Activated T-helper 9 cell treated with anti-CD3 and anti-CD28 coated beads, Interleukin-2, amount 50 U/mL, for 16 hours (primary cell): ENCODE data around the gene OIP5.
"Not testable (repeated sequence)": the region's sequence is repeated elsewhere in the genome, so short reads cannot be mapped to it uniquely, and the experiment has no call there.

ENCODE experiments used
- DNase-seq: peaks from one replicate; pipeline ENCODE4 v3.0.0-alpha.2; 2020; ENCODE audit warnings: low read depth

The OIP5 gene

DNA sequence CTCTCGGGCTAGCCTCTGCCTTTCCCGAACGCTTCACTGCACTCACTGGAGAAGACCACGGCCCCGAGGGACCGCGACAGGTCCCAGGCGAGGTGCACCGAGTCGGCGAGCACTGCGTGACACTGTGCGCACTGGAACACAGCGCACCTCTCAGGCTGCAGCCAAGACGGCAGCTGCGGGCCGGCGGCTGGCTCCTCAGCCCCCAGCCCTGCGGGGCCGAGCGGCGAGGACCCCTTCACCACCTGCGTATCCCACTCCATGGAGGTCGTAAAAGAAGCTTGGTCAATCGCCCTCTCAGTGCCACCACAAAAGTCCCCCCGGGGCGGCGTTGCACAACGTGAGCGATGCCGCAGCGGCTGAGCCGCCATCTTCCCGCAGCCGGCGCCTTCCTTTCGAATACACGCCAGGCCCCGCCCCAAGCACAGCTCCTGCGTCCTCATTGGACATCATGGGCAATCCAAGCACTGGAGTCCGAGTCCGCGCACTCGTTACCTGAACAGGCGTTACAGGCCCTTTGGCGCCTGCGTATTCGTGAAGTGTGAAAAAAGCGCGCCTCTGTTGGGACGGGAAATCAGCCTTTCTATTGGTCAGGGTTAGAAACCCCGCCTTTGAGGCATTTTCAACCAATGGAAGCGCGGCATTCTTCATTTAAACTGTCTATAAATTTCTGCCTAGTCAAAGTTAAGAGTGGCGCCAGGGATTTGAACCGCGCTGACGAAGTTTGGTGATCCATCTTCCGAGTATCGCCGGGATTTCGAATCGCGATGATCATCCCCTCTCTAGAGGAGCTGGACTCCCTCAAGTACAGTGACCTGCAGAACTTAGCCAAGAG is at the start of gene OIP5, which contains the start of gene NUSAP1:
OIP5 (minus strand) TSS at position 398 of the 832 bp plus-strand sequence; CDS start at position 368, 30 bp downstream.
NUSAP1 (plus strand) TSS at position 688 of the 832 bp plus-strand sequence; CDS start at position 765, 77 bp downstream.
- DNase-seq, result peak; percentile 96

DNA sequence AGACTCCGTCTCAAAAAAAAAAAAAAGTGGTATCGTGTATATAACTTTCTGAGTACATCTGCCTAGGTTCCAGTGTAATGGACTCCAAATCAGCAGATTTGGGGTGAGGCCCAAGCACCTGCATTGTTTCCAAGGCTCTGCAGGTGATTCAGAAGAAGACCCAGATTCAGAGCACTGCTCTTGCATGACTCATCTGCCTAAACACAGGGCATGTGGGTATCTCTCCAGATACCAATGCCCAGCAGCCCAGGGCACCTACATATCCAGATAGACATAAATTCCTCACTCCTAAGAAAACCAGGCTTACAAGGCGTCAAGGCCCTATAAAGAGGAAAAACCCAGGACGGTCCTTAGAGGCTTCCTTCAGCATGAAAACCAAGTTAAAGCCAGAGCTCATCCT is 45.6 kb upstream of the OIP5 start:
- DNase-seq, result no peak

DNA sequence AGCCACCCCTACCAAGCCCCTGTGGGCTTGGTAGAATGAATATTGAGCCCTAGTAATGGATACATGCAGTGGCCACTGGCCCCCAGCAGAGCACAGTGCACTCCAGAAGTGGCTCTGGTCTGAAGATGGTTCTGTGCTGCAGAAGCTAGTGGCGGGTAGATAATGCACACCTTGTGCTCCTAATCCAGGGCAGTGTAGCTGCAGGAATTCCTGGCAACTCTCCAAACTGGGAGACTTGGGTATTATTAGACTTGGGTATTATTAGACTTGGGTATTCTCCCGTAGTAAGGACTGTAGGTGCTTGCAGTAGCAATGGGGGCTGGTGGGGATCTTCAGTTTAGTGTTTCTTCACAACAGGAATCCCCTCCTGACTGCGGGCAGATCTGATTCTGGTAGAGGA is 35.0 kb upstream of the OIP5 start:
- DNase-seq, result no peak

DNA sequence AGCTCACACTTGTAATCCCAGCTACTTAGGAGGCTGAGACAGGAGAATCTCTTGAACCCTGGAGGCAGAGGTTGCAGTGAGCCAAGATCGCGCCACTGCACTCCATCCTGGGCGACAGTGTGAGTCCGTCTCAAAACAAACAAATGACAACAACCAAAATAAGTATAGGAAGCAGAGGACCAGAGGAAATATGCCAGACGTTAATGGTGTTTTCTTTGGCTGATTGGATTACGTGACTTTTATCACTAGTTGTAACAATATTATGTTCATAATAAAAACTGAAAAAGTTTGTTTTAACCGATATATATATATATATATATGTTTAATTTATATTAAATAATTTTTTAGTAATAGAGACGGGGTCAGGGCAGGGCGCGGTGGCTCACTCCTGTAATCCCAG is 22.0 kb upstream of the OIP5 start:
- DNase-seq, result no peak

DNA sequence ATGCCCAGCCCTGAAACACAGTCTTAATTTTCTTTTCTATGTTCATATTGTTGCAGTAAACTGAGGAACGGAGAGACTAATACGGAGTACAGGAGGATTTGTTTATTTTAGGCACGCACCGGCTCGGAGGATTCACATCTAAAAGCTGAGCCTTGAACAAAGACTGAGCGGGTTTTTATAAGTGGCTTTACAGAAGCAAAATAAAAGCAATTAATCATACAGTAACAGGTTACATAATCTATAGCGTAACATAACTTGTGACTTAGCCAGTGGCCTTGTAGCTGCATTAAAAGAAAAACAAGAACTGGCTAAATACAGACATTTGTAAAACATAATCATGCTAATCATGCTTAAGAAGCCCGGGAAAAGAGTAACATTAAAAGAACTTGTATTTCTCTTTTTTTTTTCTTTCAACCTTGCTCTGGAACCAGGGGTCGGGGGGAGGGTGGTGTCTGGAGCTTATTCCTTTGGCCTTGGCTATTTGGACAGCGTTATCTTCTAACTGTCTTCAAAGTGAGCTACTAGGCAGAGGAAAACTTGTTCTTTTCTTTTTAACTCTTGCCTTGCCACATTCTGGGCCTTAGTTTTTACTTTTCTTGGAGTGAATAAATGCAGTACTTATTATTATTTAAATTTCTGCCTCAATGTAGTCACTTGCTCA is 17.8 kb upstream of the OIP5 start:
- no peak for DNase-seq

DNA sequence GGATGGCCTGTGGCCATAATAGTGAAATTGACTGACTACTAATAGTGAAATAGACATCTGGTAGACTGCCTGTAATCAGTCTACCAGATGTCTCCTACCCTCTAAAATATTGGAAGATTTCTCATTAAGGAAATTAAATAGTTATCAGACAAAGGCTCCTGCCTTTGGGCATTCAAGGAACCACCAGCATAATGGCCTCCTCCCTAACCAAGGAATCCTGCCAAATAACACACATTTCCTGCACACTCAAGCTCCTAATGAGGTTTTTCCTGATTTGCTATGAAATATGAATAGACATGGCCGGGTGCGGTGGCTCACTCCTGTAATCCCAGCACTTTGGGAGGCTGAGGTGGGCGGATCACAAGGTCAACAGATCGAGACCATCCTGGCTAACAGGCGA is 14.8 kb upstream of the OIP5 start:
- no peak for DNase-seq

DNA sequence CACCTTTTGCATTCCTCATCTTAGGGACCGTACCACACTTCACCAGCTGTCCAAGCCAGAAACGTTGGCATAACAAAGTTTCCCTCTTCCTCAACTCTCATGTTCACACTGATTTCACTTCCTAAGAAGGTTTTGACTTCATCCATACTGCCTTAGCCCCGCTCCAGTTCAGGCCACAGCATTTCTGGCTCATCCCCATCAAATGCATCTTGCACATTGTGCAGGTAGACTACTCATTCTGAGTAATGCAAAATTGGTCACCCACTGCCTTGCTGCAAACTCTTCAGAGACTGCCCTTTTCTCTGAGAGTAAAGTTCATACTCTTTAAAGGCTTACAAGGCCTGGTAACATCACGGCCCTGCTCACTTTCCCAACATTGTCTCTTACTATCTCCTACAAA is 9.1 kb upstream of the OIP5 start:
- DNase-seq, result no peak

DNA sequence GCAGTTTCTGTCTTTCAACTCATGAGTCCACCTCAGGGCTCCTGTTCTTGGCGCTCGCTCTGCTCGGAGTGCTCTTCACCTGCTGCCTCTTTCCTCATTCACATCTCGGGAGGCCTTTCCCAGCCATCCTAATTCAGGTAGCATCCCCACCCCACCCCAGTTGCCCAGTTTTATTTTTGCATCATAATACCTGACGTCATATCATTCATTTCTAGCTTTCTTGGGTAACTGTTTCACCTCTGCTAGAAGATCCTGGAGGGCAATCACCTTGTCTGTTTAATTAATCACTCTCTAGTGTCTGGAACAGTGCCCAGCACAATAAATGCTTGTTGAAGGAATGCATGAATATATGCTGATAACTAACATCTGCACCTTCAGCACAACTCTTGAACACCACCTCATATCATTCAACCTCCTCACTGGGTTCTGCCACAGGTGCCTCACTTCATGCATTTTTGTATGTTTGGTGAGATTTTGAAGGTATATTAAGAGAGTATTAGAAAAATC is 7.9 kb upstream of the OIP5 start:
- no peak for DNase-seq

DNA sequence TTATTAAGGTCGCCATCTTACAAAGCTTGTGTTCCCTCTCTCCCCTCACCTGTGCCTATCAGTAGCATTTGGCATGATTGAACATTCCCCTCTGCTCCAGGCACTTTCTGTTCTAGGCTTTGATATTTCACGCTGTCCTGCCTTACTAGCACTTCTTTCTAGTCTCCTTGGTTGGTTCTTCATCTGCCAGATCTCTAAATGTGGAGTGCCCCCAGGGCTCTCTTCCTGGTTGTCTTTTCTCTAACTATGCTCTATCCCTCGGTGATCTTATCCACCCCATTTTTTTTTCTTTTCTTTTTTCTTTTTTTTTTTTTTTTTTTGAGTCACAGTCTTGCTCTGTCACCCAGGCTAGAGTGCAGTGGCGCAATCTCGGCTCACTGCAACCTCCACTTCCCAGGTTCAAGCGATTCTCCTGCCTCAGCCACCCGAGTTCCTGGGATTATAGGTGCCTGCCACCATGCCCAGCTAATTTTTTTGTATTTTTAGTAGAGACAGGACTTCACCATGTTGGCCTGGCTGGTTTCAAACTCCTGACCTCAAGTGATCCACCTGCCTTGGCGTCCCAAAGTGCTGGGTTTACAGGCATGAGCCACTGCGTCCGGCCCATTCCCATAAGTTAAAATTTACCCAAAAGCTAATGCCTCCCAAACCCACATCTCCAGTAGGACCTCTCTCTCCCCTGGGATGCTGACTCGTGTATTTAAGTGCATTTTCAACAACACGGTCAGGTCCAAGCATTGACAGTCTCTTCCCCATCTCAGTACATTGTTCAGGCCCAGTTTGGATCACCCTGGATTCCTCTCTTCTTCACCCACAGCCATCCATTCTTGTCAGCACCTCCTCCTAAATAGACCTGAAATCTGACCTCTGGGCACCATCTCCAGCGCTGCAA is 5.5 kb upstream of the OIP5 start:
- DNase-seq, result no peak

DNA sequence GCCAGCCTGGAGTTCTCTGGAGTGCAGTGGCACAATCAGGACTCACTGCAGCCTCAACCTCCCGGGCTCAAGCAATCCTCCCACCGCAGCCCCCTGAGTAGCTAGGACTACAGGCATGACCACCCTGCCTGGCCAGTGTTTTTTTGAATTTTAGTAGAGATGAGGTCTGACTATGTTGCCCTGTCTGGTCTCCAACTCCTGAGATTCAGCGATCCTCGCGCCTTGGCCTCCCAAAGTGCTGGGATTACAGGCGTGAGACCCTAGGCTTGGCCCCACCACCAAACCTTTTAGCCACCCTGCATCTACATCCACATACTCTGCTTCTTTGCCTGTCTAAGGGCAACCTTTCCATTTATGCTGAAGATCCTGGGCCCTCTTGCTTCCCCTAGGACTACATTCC is 4.7 kb upstream of the OIP5 start:
- no peak for DNase-seq

DNA sequence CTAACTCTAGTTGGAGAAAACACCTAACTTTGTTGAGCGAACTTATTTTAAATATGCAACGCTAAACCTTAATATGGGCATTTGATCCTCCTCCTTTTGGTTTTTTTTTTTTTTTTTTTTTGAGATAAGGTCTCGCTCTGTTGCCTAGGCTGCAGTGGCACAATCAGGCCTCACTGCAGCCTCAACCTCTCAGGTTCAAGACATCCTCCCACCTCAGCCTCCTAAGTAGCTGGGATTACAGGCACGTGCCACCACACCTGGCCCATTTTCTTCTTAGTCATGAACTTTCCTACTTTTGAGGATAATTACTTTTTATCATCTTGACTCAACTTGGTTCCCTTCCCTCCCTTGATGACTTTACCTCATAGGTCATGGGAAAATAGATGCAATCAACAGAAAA is 4.2 kb upstream of the OIP5 start:
- no peak for DNase-seq

DNA sequence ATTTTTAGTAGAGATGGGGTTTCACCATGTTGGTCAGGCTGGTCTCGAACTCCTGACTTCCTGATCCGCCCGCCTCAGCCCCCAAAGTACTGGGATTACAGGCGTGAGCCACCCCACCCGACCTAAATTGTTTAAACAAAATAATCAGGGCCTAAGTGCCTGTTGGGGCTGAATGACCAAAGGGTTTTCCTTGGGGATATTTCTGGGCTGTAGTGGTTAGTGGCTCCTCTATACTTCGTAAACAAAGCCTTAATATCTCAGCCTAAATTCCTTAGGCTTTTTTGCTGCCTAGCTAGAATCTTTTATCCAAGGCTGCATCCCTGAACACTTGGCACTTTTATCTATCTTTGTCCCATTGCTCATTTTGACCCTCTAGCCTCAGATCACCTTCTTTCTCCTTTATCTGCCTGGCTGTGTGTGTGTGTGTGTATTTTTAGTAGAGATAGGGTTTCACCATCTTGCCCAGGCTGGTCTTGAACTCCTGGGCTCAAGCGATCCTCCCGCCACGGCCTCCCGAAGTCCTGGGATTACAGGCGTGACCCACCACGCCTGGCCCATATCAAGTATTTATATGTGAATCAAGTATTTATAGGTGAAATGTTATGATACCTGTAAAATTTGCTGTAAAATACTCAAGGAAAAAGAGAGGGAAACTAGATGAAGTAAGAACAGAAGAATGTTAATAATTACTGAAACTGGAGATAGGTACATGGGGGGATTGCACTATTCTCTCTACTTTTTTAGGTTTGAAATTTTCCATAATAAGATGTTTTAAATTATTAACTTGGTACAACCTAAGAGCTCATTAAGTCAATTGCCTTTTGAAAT is 2.1 kb upstream of the OIP5 start:
- no peak for DNase-seq

DNA sequence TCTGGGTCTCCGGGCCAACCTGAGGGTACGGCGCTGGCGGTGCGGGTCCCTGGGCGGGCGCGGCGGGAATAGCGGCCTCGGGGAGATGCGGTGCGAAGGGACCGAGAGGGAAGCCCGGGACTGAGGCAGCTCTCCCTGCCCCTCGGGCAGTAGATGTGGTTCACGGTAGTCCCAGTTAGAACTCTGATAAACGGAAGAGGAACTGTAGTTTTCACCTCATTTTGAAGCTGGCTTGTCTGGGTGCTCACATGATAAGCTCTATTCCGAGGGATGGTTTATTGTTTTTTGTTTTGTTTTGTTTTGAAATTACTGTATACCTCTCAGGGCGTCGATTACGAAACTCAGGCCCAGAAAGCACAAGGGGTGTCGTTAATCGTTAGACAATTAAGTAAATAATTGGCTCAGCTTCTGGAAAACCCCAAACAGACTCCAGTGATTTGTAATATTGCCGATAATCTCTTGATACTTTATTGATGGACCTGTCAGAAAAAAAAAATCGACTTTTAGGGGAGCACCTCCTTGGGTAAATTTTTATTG is 703 bp upstream of the OIP5 start:
- DNase-seq, result no peak

DNA sequence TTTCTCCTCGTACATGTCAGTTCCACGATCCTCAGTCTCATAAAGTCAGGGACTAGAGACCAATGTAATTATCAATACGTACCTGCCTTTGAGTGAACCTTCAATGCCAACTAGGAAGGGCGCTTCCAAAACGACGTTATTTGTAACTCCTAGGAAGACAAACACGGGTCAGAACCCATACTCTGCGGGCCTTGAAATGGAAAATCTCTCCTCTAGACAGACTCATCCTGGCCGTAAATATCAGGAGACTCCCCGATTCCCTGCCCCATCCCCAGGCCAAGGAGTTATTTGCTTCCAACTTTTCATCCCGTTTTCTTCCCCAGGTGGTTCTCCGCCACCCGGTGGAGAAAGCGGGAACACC is 578 bp downstream of the OIP5 start:
- DNase-seq, result no peak

DNA sequence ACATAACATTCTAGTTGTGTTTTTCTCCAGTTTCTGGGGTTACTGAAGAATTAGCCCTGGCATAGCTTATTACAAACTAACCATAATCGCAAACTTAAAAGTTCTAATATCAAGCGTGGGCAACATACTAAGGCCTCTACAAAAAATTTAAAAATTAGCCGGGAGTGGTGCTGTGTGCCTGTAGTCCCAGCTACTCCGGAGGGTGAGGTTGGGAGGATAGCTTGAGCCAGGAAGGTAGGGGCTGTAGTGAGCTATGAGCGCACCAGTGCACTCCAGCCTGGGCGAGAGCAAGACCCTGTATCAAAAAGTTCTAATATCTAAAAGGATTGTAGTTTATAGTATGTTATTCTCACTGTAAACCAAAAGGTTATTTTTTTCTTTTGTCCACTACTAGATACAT is 1.1 kb downstream of the OIP5 start:
- no peak for DNase-seq

DNA sequence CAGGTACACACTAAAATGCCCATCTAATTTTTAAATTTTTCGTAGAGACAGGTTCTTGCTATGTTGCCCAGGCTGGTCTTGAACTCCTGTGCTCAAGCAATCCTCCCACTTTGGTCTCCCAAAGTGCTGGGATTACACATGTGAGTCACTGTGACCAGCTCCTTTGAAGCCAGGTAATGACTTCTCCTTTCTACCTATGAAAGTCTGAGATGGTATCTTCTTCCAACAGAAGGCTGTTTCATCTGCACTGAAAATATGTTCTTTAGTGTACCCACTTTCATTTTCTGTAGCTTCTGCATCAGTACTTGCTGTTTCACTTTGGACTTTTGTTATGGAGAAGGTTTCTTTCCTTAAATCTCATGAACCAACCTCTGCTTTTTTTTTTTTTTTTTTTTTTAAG is 8.8 kb downstream of the OIP5 start:
- DNase-seq, result no peak

DNA sequence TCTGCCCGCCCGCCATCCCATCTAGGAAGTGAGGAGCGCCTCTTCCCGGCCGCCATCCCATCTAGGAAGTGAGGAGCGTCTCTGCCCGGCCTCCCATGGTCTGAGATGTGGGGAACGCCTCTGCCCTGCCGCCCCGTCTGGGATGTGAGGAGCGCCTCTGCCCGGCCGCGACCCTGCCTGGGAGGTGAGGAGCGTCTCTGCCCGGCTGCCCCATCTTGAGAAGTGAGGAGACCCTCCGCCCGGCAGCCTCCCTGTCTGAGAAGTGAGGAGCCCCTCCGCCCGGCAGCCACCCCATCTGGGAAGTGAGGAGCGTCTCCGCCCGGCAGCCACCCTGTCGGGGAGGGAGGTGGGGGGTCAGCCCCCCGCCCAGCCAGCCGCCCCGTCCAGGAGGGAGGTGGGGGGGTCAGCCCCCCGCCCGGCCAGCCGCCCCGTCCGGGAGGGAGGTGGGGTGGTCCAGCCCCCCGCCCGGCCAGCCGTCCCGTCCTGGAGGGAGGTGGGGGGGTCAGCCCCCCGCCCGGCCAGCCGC is 11.5 kb downstream of the OIP5 start:
- not testable (repeated sequence) for DNase-seq

DNA sequence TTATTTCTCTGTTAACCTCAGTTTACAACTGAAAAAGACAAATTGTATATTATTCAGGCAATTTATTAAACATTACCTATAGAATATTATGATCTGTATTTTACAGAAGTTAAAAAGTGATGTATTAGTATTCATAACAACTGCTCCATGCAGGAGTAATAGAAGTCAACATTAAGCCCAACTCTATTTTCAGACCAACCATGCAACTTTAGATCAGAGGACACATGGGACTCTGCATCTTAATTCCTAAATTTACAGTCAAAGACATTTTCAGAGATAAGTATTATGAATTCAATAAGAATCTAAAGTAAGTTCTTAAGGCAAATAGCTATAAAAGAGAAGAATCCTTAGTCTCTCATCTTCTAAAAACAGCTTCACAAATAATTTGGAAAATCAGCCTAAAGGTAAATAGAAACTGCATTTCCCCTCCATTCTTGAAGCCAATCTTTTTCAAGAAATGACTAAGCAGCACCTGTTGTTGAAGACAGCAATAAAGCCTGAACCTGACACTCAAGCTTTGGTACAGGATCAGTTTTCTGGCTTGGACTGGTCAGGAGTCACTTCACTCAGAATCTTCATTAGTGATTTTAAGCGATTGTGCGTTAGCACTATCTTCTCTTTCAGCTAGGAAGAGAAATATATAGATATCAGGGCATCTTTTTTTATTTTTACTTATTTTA is 23.0 kb downstream of the OIP5 start:
- DNase-seq, result no peak

DNA sequence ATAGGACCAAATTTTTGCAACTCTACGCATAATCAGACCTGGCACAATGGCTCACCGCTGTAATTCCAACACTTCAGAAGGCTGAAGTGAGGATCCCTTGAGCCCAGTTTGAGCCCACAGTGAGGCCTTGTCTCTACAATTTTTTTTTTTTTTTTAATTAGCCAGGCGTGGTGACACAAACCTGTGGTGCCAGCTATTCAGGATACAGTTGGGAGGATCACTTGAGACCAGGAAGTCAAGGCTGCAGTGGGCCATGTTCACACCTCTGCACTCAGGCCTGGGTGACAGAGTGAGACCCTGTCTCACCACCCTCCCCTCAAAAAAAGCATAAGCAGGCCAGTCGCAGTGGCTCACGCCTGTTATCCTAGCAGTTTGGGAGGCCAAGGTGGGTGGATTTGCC is 24.7 kb downstream of the OIP5 start:
- no peak for DNase-seq

DNA sequence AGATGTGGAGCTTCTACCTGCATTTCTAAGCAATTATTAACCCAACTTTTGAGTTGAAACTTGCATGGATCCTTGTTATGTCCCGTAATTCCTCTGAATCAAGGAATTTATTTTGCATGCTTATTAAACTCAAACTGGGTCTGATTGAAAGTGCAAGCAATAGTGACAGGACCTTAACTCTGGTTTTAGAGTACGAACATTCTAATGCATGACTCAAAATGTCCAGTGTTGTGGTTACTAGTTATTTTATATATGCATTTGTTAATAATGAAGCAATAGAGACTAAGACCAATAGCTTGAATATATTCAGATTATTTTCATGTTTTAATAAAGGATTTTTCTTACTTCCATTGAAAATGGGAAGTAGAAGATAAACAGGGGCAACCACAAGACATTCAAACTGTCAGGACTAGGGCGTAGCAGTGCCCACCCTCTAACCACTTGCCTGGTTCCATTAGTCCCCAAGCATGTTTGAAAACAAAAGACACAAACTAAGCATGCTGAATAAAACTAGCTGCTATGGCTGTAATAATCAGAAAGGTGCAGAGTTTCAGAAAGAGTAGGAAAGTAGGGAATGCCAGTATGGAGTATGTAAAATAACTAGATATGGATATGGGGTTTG is 28.1 kb downstream of the OIP5 start:
- no peak for DNase-seq
